SH-SY5Y (cell line): ENCODE measurements around the gene HTR3E.

Experiments used
- GATA2 ChIP-seq: IDR thresholded peaks from 2 replicates; pipeline ENCODE4 v1.6.1; 2011; ENCODE audit warnings: mild to moderate bottlenecking, low read depth, low read length
- GATA3 ChIP-seq: IDR thresholded peaks from 2 replicates; pipeline ENCODE4 v1.6.1; 2011; ENCODE audit warnings: low read depth, mild to moderate bottlenecking, low read length, moderate library complexity

HTR3E gene

DNA sequence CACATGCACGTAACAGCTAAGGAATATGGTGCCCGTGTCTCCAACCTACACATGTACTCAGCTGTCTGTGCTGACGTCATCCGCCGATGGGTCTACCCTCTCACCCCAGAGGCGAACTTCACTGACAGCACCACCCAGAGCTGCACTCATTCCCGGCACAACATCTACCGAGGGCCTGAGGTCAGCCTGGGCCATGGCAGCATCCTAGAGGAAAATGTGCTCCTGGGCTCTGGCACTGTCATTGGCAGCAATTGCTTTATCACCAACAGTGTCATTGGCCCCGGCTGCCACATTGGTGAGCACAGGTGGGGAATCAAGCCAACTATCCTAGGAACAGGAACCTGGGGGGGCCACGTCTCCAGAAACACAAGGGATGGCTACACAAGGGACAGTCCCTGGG is 43.6 kb downstream of the HTR3E start:
- TF ChIP-seq GATA2 (no peak), GATA3 (no peak)

DNA sequence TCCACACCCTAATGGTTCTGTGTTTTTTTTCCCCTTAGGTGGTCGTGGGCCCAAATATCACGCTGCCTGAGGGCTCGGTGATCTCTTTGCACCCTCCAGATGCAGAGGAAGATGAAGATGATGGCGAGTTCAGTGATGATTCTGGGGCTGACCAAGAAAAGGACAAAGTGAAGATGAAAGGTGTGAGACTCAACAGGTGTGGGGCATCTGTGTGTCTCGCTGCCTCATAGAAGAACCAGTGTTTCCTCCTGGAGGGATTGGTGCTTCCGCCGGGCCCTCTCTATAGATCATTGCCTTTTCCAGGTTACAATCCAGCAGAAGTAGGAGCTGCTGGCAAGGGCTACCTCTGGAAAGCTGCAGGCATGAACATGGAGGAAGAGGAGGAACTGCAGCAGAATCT is 45.3 kb downstream of the HTR3E start:
- TF ChIP-seq GATA2 (no peak), GATA3 (no peak)

DNA sequence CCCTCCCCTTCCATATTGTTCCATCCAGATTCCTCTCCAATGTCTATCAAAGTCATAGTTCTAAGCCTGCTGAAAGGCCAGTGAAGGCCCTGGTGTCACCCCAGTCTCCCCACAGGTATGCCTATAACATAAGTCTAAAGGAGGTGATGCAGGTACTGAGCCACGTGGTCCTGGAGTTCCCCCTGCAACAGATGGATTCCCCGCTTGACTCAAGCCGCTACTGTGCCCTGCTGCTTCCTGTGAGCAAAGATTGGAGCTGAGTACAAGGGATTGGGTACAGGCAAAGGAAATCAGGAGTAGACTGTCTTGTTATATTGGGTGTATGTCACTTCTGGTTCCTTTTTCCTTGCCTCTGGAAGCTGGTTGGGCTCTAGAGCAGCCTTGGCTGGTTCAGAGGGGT is 46.5 kb downstream of the HTR3E start:
- TF ChIP-seq GATA3 (no peak), GATA2 (no peak)

DNA sequence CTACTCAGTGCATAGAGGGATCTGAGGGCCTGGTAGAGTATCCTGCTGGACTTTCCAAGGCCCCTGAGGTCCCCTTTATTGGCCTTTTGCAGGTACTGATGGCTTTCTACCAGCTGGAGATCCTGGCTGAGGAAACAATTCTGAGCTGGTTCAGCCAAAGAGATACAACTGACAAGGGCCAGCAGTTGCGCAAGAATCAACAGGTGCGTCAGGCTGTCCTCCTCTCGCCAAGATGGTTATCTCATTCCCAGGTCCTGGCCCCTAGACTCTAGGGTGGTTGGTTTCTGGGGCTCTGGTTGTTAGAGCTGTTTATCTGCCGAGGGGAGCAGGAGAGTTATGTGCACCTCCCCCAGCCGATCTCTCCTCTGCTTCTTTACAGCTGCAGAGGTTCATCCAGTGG is 47.6 kb downstream of the HTR3E start:
- TF ChIP-seq GATA2, result no peak; the same call in 1 of the 2 replicates
- no peak for TF ChIP-seq GATA3

DNA sequence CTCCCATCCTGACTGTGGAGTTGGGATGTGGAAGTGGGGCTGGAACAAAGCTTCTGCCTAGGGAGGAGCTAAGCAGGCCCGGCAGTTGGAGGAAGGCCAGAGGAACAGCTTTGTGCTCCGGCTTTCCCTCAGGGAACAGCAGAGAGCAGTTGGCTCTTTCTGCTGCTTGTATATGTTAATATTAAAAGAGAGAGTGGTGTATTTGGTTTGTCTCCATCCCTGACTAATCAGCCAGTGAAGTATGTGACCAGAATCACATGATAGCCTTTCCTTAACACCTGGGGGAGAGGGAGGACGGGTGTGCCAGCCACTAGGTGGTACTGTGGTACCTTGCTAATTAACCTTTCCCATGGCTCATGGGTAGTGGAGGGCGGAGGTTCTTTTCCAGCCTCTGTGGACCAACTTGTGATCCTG is 48.3 kb downstream of the HTR3E start:
- TF ChIP-seq GATA2, result no peak
- no peak for TF ChIP-seq GATA3

DNA sequence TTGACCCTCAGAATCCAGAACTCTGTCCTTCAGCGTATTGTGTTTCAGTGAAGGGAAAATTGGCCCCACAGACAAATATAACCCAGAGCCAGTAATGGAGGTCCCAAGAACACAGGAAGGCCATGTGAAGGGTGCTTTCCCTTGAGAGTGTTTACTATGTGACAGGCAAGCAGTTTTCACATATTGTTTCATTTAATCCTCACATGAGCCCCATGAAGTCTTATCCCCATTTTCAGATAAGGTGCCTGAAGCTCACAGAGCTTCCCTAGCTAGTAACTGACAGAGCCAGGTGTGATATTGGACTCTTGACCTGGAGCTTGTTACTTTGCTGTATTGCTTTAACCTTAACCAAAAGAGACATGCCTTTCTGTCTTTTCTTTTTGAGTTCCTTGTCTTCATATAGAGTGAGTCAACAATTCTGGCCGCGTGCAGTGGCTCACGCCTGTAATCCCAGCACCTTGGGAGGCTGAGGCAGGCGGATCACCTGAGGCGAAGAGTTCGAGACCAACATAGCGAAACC is 48.9 kb downstream of the HTR3E start:
- TF ChIP-seq GATA2 (no peak), GATA3 (no peak)

DNA sequence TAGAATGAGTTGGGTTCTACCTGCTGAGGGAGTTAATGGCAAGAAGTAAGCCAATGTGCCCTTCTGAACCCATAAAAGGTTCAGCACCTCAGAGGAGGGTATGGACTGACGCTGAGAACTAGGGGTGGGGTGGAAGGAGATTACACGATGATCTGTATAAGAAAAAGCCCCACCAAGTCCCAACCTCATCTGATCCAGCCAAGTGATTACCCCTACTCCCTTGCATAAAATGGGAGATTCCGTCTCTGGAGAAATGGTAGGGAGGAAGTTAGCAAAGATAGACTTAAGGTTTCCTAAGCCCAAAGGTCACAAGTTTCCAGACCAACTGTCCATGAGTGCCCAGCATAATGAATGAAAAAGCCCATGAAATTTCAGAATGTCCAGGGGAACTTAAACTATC is 51.2 kb downstream of the HTR3E start:
- TF ChIP-seq GATA3 (no peak), GATA2 (no peak)

DNA sequence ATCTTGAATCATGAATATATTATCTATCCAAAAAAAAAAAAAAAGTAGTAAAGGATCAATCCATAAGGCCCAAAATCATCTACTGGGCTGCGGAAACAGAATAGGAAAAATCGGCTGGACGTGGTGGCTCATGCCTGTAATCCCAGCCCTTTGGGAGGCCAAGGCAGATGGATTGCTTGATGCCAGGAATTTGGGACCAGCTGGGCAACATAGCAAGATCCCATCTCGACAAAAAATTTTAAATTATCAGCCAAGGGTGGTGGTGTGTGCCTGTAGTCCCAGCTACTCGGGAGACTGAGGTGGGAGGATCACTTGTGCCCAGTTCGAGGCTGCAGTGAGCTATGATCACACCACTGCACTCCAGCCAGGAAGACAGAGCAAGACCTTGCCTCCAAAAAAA is 52.3 kb downstream of the HTR3E start:
- no peak for TF ChIP-seq GATA3
- no peak for TF ChIP-seq GATA2

DNA sequence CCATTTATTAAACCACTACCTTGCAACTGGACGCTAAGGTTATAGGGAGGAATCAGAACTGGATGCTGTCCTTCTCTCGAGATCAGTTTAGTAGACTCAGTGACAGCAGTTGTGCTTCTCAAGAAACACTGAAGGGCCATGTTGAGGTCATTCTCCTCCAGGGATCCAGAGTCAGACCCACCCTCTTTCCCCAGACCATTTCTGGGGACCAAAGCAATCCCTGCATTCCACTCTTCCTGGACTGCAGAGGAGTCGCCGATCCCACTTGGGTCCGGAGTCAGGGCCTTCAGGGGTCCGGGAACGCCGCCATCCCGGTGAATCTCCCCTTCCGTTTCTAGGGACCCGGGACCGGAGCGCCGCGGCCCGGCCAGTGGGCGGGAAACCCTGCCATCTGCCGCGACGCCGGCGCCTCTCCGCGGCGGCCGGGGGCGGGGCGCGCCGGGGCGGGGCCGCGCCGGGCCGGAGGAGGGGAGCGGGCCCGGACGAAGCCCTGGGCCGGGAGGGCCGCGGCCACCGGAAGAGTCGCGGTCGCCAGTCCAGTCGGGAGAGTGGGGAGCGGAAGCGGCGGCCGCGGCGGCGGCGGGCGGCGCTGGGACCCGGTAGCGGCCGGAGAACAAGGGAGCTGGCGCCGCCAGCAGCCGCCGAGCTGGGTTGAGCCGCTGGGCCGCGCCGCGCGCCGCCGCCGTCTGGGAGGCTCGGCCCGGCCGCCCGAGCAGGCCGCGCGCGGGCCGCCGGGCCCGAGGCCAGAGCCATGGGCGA is 58.2 kb downstream of the HTR3E start, which contains the start of gene DVL3:
TSS of gene DVL3 (plus strand) at position 493 of the 759 bp plus-strand sequence. CDS start at position 752, 259 bp downstream.
- TF ChIP-seq GATA3 (no peak), GATA2 (no peak)

DNA sequence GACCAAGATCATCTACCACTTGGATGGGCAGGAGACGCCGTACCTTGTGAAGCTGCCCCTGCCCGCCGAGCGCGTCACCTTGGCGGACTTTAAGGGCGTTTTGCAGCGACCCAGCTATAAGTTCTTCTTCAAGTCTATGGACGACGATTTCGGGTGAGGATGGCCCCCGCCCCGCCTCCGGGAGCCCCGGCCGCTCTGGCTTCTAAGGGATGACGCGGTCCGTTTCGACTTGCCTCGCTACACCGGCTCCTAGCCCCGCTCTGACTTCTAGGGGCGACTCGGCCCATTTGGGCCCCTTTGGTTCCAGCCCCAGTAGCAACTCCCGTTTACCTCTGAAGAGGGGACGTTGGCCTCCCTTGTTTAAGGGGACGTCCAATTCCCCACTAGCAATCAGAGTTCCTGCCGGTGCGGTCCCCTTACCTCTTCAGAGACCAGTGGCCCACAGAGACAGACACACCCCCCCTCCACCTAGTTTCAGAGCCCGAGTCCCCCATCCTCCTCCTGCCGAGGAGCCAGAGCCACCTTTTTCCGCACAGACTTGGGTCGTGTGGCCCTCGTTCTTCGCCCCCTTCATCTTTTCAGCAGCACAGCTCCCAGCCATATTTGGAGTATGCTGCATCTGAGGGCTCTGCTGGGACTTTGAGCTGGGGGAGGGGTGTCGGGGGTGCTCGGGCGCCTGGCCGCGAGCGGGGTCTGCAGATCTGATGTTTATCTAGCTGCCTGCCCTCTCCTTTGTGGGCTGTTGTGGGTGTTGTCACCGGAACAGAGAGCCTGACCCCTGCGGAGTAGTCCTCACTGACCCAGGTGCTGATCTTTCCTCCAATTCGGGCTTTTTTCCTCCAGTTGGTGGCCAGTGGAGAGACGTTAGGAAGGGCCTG is 59.0 kb downstream of the HTR3E start:
- TF ChIP-seq GATA2 (peak; percentile 79), GATA3 (no peak)

DNA sequence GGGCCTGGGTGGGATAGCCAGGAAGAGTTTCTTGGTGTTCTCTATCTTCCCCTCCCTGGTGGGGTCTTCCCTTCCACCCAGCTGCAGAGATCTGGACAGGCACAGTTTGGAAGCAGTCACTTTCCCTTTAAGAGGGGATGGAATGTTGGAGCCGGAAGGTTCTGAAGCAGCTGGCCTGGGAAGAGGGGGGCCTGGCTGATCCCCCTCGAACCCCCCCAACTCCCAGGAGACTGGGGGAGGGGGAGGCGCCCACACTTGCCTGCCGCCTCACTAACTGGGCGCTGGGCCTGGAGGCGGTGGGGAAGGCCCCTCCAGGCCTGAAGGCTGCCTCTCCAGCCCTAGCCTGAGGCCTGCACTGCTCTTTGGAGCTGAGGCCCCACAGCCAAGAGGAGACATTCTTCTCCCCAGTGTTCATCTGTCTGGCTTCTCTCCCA is 59.7 kb downstream of the HTR3E start:
- no peak for TF ChIP-seq GATA3
- no peak for TF ChIP-seq GATA2
